GM15510 (cell line): ENCODE results near the gene IL1RL2.

ENCODE experiments used
- POLR2A ChIP-seq: IDR thresholded peaks from 3 replicates; pipeline ENCODE4 v1.6.1; 2011; ENCODE audit warnings: borderline replicate concordance; ENCODE audit not compliant: insufficient read length; ENCODE audit errors: extremely low read depth

The IL1RL2 gene

GRCh38 chr2:102277202-102277700 is 90.4 kb downstream of the IL1RL2 start:
- no peak for TF ChIP-seq POLR2A

GRCh38 chr2:102278720-102279390 is 92.0 kb downstream of the IL1RL2 start:
- TF ChIP-seq POLR2A: no peak

- TF ChIP-seq POLR2A: no peak
Observed at GRCh38 chr2:102279391-102279735, 92.5 kb downstream of the IL1RL2 start.

GRCh38 chr2:102282678-102283091 is 95.9 kb downstream of the IL1RL2 start:
- no peak for TF ChIP-seq POLR2A

- TF ChIP-seq POLR2A: no peak
Observed at GRCh38 chr2:102283996-102284395, 97.2 kb downstream of the IL1RL2 start.

- no peak for TF ChIP-seq POLR2A
Observed at GRCh38 chr2:102284611-102285010, 97.8 kb downstream of the IL1RL2 start.

GRCh38 chr2:102285368-102285767 is 98.5 kb downstream of the IL1RL2 start:
- TF ChIP-seq POLR2A: no peak

GRCh38 chr2:102286041-102286440 is 99.2 kb downstream of the IL1RL2 start:
- no peak for TF ChIP-seq POLR2A

- TF ChIP-seq POLR2A: no peak
Observed at GRCh38 chr2:102289129-102289528, 102.3 kb downstream of the IL1RL2 start.
